Vagina (tissue), 2 donors: ENCODE data around the gene TMEM43. TPM values are rescaled to one million over a fixed set of nuclear protein-coding genes. Genes with fewer than 3 reads are reported as not detected.
A peak's percentile ranks its signal among the peaks of the same experiment; 100 is the strongest.

Experiments
- DNase-seq, 2 donors: peaks; one replicate each; pipeline ENCODE4 v3.0.0-alpha.2; 2017; ENCODE audit errors: extremely low spot score in 2 of 2
- H3K27ac ChIP-seq: fragments of 200-600 bp; sonication (generic); one replicate; pipeline ENCODE4 v1.5.1; 2019
- H3K27me3 ChIP-seq: fragments of 200-600 bp; sonication (generic); one replicate; pipeline ENCODE4 v1.5.1; 2019
- H3K36me3 ChIP-seq, 2 donors: fragments of 200-600 bp; sonication (generic); one replicate each; pipeline ENCODE4 v1.5.1; 2017 to 2019
- H3K4me1 ChIP-seq: fragments of 200-600 bp; sonication (generic); one replicate; pipeline ENCODE4 v1.5.1; 2019
- H3K4me3 ChIP-seq, 2 donors: fragments of 200-600 bp; sonication (generic); 1 replicate in 1 of 2; 2 replicates in 1 of 2; pipeline ENCODE4 v1.5.1; 2016 to 2019
- H3K9me3 ChIP-seq: fragments of 200-600 bp; sonication (generic); one replicate; pipeline ENCODE4 v1.5.1; 2019
- POLR2A ChIP-seq, 2 donors: fragments of 450-650 bp; IDR thresholded peaks; one replicate each; pipeline ENCODE4 v1.6.1; 2017; ENCODE audit warnings: antibody characterized with exemption in 2 of 2, mild to moderate bottlenecking in 2 of 2, moderate library complexity in 2 of 2
- POLR2AphosphoS5 ChIP-seq, 2 donors: sonication (generic); formaldehyde crosslinking; IDR thresholded peaks; one replicate each; pipeline ENCODE4 v1.9.0; 2017; ENCODE audit warnings: antibody characterized with exemption in 2 of 2, mild to moderate bottlenecking in 2 of 2, low read depth in 1 of 2; ENCODE audit not compliant: insufficient read depth in 1 of 2
- intact Hi-C: fragments of 100-400 bp; cut with DNase I; formaldehyde crosslinking; loops from one replicate; pipeline ENCODE4 v1.15.1; 2023
- total RNA-seq: library from RNA; depleted of rRNA; stranded (reverse); fragments of >200 nt; gene quantifications from one replicate; pipeline ENCODE4 v1.2.3, GENCODE V29; 2016
- TF ChIP-seq, protein P1 (sequence below), 3 experiments: fragments of 450-650 bp in 2 of 3; fragments of 200-600 bp in 1 of 3; sonication (generic) in 1 of 3; IDR thresholded peaks; one replicate each; pipeline ENCODE4 v1.5.1; 2017 to 2019; ENCODE audit warnings: antibody characterized with exemption in 3 of 3, mild to moderate bottlenecking in 2 of 3, moderate library complexity in 2 of 3

TMEM43 gene
- total RNA-seq, 1 donor from 2014 or later: 118 TPM

DNA sequence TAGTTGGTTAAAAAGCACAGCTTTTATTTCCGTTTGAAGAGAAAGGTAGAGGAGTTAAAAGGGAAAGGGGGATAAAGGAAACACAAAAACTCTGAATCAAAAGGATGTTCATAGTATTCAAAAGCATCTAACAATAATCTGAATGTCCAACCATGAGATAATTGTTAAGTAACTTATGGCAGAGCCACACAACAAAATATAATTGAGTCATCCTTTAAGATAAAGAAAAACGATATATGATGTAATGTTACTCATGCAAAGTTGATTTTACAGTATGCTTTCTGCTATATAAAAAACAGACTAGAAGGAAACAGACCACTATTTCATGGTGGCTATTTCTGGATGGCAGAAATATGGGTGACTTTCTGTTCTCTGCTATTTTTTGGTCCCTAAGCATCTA is 49.6 kb downstream of the TMEM43 start:
- no peak overlapping the region for H3K4me3 ChIP-seq
- peaks cover 0 to 33% of the 10 kb centered on the region in 2 donors for H3K36me3 ChIP-seq
- peaks cover 34% of the 10 kb centered on the region for H3K4me1 ChIP-seq
- H3K27me3 ChIP-seq: no peaks in the 10 kb centered on the region
- TF ChIP-seq POLR2AphosphoS5 (IDR thresholded peaks at IDR 0.05; ENCODE audit: insufficient read depth in 1 of 2, low read depth in 1 of 2) (no peak), POLR2A (IDR thresholded peaks at IDR 0.05) (no peak)
- TF ChIP-seq, protein P1, sequence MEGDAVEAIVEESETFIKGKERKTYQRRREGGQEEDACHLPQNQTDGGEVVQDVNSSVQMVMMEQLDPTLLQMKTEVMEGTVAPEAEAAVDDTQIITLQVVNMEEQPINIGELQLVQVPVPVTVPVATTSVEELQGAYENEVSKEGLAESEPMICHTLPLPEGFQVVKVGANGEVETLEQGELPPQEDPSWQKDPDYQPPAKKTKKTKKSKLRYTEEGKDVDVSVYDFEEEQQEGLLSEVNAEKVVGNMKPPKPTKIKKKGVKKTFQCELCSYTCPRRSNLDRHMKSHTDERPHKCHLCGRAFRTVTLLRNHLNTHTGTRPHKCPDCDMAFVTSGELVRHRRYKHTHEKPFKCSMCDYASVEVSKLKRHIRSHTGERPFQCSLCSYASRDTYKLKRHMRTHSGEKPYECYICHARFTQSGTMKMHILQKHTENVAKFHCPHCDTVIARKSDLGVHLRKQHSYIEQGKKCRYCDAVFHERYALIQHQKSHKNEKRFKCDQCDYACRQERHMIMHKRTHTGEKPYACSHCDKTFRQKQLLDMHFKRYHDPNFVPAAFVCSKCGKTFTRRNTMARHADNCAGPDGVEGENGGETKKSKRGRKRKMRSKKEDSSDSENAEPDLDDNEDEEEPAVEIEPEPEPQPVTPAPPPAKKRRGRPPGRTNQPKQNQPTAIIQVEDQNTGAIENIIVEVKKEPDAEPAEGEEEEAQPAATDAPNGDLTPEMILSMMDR (IDR thresholded peaks at IDR 0.05): no peak
- DNase-seq: no peak
- H3K27ac ChIP-seq: no peak overlapping the region
- no peaks in the 10 kb centered on the region for H3K9me3 ChIP-seq
- intact Hi-C loops: no loop called here

DNA sequence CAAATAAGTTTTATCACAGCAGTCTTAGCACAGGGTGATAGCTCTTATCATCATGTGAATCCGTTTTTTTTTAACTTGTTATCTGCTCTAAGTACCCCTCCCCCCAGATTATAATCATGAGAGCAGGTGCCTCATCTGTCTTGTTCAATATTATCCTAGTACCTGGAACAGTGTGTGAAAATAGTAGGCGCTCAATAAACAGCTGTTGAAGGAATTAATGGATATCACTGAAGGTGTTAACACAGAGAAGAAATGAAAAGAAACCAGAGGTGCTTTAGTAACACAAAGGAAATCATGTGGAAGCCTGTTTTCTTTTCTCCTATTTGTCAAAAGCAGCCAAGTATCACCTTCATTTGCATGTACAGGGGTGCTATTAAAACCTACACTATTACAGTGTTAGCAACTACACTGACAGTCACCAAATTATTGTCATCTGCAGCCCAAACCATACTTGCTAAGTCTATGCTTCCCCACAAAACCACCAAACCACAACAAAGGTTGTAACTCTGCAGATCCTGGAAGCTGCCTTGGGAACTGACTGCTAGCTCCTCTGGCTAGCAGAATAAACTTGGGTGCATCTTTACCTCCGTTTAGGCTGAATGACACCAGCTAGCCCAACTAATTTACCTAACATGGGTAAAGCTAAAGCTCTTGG is 50.7 kb downstream of the TMEM43 start:
- Histone ChIP-seq H3K4me1 (peaks cover 44% of the 10 kb centered on the region), H3K36me3 (peaks cover 0 to 23% of the 10 kb centered on the region in 2 donors), H3K27ac (no peak overlapping the region), H3K27me3 (no peaks in the 10 kb centered on the region), H3K9me3 (no peaks in the 10 kb centered on the region), H3K4me3 (no peak overlapping the region)
- intact Hi-C loops: no loop called here
- no peak for DNase-seq
- no peak for TF ChIP-seq POLR2AphosphoS5 (IDR thresholded peaks at IDR 0.05; ENCODE audit: insufficient read depth in 1 of 2, low read depth in 1 of 2)
- TF ChIP-seq, protein P1 (IDR thresholded peaks at IDR 0.05): no peak

DNA sequence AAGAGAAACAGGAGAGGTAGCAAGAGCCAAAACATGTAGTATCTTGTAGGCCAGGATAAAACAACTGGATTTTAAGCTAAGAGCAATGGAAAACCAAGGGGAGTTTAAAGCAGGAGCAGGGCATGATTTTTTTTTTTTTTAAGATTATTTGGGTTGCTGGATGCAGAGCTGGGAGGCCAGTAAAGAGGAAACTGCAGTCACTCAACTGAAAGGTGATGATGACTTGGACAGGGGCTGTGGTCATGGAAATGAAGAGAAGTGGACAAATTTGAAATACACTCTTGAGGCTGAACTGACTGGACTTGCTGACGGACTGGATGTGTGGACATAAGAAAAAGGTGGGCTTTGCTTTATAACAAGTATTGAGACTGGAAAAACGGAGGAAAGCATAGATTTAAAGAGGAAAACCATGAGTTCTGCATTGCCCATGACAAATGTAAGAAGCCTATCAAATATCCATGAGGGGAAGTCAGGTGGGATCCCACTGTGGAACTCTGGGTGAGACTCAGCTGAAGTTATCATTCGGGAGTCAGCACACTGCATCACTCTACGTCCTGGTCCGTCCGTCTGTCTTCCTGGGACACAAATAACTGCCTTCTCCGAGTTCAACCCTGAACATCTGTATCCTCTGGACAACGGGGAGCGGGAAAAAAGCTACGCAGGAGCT is 52.9 kb downstream of the TMEM43 start:
- Histone ChIP-seq H3K9me3 (no peaks in the 10 kb centered on the region), H3K4me1 (peaks cover 50% of the 10 kb centered on the region), H3K27ac (peak overlapping the region; percentile 88), H3K4me3 (peak overlapping the region; percentile 66 to 82), H3K36me3 (peaks cover 0 to 13% of the 10 kb centered on the region in 2 donors), H3K27me3 (no peaks in the 10 kb centered on the region)
- DNase-seq: no peak
- intact Hi-C loops: no loop called here
- TF ChIP-seq POLR2AphosphoS5 (IDR thresholded peaks at IDR 0.05; ENCODE audit: insufficient read depth in 1 of 2, low read depth in 1 of 2) (no peak), POLR2A (IDR thresholded peaks at IDR 0.05) (no peak)

- TF ChIP-seq POLR2AphosphoS5 (IDR thresholded peaks at IDR 0.05; ENCODE audit: insufficient read depth in 1 of 2, low read depth in 1 of 2) (peak; percentile 99 to 100), POLR2A (IDR thresholded peaks at IDR 0.05) (peak; percentile 80 to 97)
- TF ChIP-seq, protein P1 (IDR thresholded peaks at IDR 0.05): peak in 1 of 3 experiments; percentile 6
- DNase-seq: peak; percentile 99
- intact Hi-C loops: no loop called here
- Histone ChIP-seq H3K4me3 (peak within 1 kb of the TSS; percentile 66 to 82), H3K4me1 (peaks cover 50% of the 10 kb centered on the region), H3K27me3 (no peaks in the 10 kb centered on the region), H3K27ac (peak within 1 kb of the TSS; percentile 88), H3K9me3 (no peaks in the 10 kb centered on the region), H3K36me3 (peaks cover 0 to 11% of the 10 kb centered on the region in 2 donors)
Observed at GRCh38 chr3:14178247-14179113, 53.6 kb downstream of the TMEM43 start, which contains the start of the genes LSM3 and XPC. TSS of gene LSM3 (plus strand) at chr3:14178817. CDS start at chr3:14178861, 44 bp downstream. TSS of gene XPC (minus strand) at chr3:14178601. CDS start at chr3:14178568, 33 bp downstream.

GRCh38 chr3:14179114-14179465 is 54.2 kb downstream of the TMEM43 start:
- H3K4me1 ChIP-seq: peaks cover 50% of the 10 kb centered on the region
- H3K27me3 ChIP-seq: no peaks in the 10 kb centered on the region
- H3K36me3 ChIP-seq: peaks cover 0 to 15% of the 10 kb centered on the region in 2 donors
- H3K27ac ChIP-seq: peak overlapping the region; percentile 88
- intact Hi-C loops: no loop called here
- DNase-seq: no peak
- H3K9me3 ChIP-seq: no peaks in the 10 kb centered on the region
- H3K4me3 ChIP-seq: peak overlapping the region; percentile 66 to 82
- TF ChIP-seq POLR2A (IDR thresholded peaks at IDR 0.05) (no peak), POLR2AphosphoS5 (IDR thresholded peaks at IDR 0.05; ENCODE audit: insufficient read depth in 1 of 2, low read depth in 1 of 2) (no peak)
- TF ChIP-seq, protein P1 (IDR thresholded peaks at IDR 0.05): no peak
